Left cardiac atrium (tissue), 4 donors: ENCODE measurements around the gene LHX3. TPM values are rescaled to one million over a fixed set of nuclear protein-coding genes. Genes with fewer than 3 reads are reported as not detected.

Experiments used
- ATAC-seq, 2 donors: fragments of 200-7000 bp; cut with Tn5 transposase; one replicate each; pipeline ENCODE4 v1.9.1; 2020; ENCODE audit warnings: mild to moderate bottlenecking in 2 of 2, moderate library complexity in 2 of 2
- DNase-seq: peaks from one replicate; pipeline ENCODE4 v3.0.0-alpha.2; 2020
- intact Hi-C, 2 donors: fragments of 100-400 bp; cut with DNase I; formaldehyde crosslinking; loops; one replicate each; pipeline versions ENCODE4 v1.14.1 to v1.15.1; 2022 to 2023
- total RNA-seq, 2 donors: library from RNA; stranded (reverse); fragmentation: NEBNext Ultra II Directional; extraction: Animal tissue kit (Norgen Biotek cat#: 25700); gene quantifications; one replicate each; pipeline ENCODE4 v1.2.1, GENCODE V29; 2021
- donor health status: DM: no; HTN: yes; CAD: no.
- donor health status: DM: no; HTN: yes; CAD: no; lungs with severe emphysema.
- donor health status: DM: yes; HTN: yes; CAD: no.
- donor health status: Dilated cardiomyopathy.

Gene LHX3
- total RNA-seq, 2 donors from 2014 or later, result not detected

DNA sequence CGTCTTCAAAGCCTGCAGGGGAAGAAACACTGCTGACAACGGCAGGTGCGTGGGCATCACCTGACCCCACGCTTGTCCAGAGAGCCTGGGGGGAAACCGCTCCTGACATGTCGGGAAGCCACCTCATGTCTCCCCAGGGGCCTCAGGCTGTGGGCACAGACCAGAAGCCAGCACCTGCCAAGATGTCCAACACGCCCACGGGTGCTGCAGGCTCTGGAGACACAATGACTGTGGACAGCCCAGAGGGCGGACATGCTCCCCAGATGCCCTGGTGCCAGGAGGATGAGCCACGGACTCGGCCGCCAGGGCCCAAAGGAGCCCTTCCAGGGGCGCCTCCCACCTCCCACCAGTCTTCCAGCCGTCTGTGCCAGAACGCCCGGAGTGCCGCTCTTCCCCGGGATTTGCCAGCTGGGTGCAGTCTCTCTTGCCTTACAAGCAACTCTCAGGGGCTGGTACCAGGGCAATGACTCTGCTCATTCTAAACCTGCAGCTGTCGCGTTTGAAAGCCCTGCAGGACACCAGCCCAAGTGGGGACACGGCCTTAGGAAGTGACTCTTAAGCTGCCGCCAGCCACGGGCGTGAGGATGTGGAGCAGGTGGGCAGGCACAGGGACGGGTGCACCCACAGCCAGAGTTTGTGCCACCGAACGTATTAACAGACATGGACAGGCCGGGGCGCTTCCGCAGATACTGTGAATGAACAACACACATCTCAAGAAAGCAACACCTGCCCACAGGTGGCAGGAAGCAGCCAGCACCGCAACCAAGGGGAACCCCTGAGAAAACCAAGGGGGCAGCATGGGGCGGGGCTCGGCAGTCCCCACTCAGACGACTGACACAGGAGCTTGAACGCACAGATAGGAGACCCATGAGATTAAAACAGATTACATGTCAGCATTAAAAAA, 6.8 kb upstream of the LHX3 start:
- intact Hi-C loops, result no loop called here

DNA sequence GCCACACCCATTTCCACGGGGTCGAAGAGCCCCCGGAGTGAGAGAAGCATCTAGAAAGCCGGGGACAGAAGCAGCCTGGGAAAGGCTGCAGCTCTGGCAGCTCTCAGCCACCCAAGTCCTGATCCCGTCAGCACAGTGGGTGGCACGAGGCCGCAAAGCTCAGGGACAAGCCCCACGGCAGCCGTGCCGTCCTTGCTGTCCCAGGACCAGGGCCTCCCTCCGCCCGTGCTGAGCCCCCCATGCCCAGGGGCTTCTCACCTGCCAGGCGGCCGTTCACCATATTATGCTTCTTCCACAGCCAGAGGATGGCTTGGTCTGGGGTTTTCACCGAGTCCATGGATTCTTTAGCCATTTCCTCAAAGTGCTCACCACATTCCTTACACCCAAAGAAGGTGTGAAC, 6.1 kb upstream of the LHX3 start:
- ATAC-seq, result no peak
- intact Hi-C loops, result no loop called here
- no peak for DNase-seq

More for the DNA sequence above, 6.8 kb upstream of the LHX3 start:
- DNase-seq, result no peak
- no peak for ATAC-seq

- DNase-seq, result no peak
- intact Hi-C loops, result no loop called here
- no peak for ATAC-seq
These were observed 5.3 kb upstream of the LHX3 start for GRCh38 chr9:136210276-136210675.

DNA sequence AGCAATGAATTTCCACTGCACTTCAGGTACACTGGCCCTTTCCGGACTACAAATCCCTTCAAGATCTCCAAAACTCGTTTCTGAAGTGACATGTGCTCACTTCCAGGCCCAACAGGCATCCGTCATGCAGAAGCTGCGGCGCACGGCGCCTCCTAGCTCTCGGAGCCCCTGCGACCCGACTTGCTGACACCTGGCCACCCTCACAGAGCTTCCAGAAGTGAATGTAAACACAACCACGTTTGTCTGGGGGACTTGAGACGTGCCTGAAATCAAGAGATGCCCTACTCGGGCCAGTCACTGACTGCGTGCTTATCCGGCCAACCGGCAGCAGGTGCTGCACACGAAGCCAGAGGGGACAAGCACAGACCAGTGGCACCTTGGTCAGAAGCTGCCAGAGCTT, 4.9 kb upstream of the LHX3 start:
- DNase-seq (no peak), ATAC-seq (no peak)
- intact Hi-C loops, result no loop called here

DNA sequence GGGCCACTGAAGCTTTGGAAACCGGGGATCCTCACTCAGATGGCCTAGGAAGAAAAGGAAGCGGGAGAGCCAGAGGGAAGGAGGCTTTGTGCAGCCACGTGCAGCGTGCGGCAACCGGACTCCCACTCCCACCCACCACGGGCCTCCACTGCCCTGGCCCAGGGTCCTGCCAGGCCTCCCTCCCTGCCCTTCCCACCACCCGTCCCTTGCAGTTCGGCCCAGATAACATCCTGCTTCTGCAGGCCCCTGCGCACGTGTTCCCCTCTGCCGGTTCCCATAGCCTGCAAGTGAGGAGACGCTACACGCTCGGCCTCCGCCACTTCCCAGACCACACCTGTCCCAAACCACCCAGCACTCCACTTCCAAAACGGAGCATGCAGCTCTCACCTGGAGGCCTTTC, 4.3 kb upstream of the LHX3 start:
- DNase-seq (no peak), ATAC-seq (no peak)
- intact Hi-C loops, result no loop called here

DNA sequence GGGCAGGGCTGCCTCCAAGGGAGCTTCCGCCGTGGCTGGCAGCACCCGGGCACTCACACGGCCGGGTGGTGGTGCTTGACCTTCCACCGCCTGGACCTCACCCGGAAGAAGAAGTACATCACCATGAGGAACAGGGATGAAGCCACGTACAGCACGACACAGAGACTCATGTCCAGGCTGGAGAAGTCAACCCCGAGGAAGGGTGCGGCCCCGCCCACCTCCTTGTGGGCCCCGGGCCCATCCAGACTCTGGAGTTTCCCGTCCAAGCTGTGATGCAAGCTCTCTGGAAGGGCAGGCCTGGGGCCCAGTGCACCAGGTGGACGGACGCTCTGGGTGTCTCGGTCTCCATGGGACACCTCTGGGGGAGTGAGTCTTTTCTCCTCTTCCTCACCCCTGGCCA, 3.7 kb upstream of the LHX3 start:
- ATAC-seq, result no peak
- DNase-seq, result no peak
- intact Hi-C loops, result no loop called here

DNA sequence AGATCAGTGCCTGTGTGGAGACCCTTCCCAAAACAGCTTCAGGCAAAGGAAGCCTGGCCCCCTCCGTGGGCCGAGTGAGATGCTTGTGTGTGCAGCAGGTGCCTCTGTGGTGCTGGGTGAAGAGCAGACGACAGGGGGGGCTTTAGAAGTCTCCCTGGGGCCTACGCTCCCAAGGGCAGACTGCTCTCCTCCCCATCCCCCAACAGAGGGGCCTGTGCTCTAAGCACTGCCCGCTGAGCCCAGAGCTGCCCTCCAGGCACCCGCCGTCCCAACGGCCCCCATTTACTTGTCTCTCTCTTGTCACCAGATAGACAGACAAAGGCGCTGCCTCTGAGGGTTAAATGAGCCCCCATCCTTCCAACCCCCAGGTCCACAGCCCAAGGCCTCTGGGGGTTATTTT, 2.7 kb upstream of the LHX3 start:
- intact Hi-C loops, result no loop called here
- DNase-seq, result no peak
- ATAC-seq, result no peak

GRCh38 chr9:136206602-136207275, 1.8 kb upstream of the LHX3 start:
- ATAC-seq (no peak), DNase-seq (no peak)
- intact Hi-C loops, result no loop called here

- intact Hi-C loops, result no loop called here
- ATAC-seq, result no peak
- no peak for DNase-seq
These were observed 722 bp upstream of the LHX3 start for GRCh38 chr9:136205707-136205992.

DNA sequence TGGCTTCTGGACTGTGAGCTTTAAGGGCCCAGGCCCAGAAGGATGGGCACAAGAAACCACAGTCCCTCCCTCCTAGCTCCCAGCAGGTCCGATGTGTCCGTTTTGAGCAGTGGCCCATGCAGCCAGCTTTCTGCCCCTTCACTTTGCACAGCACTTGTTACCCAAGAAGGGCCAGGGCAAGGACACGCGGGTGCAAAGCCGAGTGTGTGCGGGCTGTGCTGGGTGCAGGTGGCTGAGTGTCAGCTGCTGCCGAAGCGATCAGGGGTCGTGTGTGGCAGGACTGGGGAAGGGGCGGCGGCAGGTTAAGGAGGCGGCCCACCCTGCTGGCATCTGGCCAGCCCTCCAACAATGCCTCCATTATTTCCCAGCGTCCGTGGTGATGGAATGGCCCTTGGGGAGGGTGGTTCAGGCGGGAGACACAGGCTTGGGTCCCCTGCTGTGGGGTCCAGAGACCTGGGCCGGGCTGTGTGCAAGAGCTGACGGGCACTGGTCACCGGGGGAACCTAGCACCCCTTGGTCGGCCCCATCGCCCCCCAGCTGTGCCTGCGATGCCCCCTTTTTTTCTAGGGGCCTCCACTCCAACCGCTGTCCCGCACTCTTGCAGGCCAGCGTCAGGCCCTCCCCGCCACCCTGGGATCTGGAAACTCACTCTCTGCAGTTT, 653 bp downstream of the LHX3 start:
- ATAC-seq (no peak), DNase-seq (no peak)
- intact Hi-C loops, result no loop called here

- ATAC-seq, result no peak
- intact Hi-C loops, result no loop called here
These were observed 1.4 kb downstream of the LHX3 start for GRCh38 chr9:136203408-136204144.

DNA sequence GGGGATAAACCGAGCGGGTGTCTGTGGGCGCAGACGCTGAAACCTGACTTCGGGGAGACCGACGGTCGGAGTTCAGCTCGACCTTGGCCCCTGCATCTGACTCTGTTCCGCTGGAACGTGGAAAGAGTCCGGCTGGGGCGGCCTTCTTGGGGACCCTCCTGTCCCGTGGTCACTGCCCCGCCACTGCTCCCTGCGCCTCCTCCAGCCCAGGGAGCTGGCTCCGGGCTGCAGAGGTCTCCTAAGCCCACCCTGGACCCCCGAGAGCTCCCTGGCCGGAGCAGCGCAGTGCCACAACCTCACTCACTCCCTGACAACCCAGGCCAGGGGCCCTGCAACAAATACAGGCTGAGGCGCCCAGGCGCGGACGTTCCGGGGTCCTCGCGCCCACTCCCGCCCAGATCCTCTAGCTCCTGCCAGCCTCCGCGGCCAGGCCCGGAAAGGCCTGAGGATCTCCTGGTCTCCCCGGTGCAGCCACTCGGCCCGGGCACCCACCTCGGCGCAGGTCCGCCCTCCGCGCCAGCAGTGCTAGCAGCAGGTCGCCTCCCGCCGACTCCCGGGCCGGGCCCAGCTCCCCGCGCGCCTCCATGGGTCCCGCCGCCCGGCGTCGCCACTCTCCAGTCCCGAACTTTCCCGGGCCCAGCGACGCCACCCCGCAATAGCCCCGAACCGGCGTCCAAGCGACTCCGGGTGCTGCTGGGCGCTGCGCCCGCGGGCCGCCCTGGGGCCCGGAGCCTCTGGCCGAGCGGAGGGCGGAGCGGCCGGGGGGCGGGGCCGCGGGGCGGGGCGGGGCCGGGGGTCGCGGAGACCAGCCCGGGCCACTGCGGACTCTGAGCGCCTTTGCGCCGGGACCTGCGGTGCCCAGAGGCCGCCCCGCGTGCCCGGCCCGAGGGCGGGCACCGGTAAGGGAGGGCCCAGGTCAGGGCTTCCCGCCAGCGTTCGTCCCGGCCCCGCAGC, 2.2 kb downstream of the LHX3 start:
- DNase-seq (no peak), ATAC-seq (no peak)
- intact Hi-C loops, result no loop called here

More at GRCh38 chr9:136203408-136204144, 1.4 kb downstream of the LHX3 start:
- no peak for DNase-seq

DNA sequence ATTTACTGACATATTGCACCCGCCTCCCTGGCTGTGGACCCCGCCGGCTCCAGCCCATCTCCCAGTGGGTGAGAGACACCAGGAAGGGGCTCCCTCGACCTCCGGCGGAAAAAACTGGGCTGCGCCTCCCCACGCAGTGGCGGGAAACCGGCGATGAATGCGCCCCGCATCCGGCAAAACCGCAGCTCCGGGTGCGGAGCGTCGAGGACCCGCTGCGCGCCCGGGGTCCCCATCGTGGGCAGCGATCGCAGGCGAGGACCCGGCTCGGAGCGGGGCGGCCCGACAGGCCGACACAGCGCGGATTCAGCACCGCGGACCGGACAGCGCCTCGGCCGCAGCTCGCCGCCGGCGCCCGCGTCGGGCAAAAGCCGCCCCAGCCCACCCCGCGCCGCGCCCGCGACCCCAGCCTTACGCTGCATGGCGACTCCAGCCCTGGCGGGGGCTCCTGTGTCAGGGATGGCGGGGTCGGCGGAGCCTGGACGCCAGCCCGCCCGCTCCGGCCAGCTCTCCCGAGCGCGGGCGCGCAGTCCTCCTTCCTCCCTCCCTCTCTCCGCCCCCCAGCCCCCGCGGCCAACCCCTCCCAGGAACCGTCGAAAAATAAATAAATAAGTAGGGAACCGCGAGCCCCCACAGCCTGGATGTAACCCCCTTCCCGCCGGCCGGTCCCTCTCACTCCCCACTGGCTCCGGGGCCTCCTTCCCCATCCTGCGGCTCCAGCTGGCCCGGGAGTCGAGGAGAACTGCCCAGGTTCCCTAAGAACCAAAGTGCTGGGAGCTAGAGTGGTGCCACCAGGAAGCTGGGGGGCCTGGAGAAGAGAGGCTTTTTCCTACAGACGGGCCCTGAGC, 3.1 kb downstream of the LHX3 start:
- intact Hi-C loops, result no loop called here
- ATAC-seq (peak; percentile 32 to 58), DNase-seq (no peak)

DNA sequence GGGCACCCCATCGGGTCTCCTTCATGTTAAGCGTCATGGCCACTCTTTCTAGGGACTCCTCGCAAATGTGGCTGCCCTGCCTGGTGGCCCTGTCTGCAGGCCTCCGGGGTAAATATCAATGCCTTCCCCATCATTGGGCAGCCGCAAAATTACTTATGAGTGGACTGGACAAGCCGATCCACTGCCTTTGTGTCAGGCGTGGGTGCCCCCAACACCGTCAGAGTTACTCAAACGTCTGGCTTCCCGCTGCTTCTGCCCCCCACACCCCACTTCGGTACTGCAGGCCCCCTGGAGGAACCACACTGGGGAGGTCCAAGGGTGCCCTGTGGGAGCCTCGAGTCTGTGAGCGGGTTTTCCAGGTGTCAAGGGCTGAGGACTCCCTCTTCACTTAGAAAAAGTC, 3.8 kb downstream of the LHX3 start:
- DNase-seq, result no peak
- intact Hi-C loops, result no loop called here
- no peak for ATAC-seq

DNA sequence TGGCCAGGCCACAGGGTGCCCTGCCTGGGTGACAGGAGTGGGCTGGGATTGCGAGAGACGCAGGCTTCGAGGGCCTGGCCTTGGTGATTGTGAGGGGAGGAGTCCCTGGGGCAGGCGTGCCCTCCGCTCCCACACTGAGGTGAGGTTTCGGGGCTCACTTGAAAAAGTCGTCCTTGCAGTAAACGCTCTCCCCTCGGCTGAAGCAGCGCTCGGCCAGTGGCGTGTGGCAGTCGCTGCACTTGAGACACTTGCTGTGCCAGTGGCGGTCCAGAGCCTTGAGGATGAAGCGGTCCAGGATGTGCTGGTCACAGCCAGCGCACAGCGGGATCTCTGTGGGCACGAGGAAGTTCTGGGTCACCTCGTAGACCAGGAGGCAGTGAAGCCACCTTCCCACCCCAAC, 4.5 kb downstream of the LHX3 start:
- no peak for ATAC-seq
- no peak for DNase-seq
- intact Hi-C loops, result no loop called here

- DNase-seq, result no peak
- intact Hi-C loops, result no loop called here
- no peak for ATAC-seq
These were observed 5.3 kb downstream of the LHX3 start for GRCh38 chr9:136199391-136200288.

DNA sequence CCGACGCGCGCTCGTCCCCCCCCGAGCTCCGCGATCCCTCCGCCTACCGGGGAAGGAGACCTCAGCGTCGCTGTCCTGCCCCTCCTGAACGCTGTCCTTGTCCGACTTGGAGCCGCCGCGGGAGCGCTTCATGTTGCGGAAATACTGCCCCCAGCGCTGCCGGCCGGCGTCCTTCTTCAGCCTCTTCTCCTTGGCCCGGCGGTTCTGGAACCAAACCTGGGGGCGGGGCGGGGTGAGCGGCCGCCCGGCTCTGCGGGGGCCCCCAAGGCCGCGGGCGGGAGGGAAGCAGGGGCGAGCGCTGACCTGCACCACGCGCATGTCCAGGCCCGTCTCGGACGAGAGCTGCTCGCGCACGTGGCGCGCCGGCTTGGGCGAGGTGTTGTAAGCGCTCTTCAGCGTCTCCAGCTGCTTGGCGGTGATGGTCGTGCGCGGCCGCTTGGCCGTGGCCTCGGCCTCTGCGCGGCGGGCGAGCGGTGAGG, 6.3 kb downstream of the LHX3 start:
- intact Hi-C loops, result no loop called here
- DNase-seq (no peak), ATAC-seq (no peak)
